ENCODE data around the gene WDR72. TPM values are rescaled to one million over a fixed set of nuclear protein-coding genes. Genes with fewer than 3 reads are reported as not detected.
A peak's percentile ranks its signal among the peaks of the same experiment; 100 is the strongest.
"Not testable (repeated sequence)": the region's sequence is repeated elsewhere in the genome, so short reads cannot be mapped to it uniquely, and the experiment has no call there.

The WDR72 gene
- total RNA-seq: 11.8 TPM

GRCh38 chr15:53759411-53759931, at the start of gene WDR72:
Gene WDR72, minus strand, starts transcription at chr15:53759663. Its CDS starts 26,514 bp downstream, at chr15:53733149.
- ATAC-seq: peak; percentile 98
- DNase-seq (ENCODE audit: low spot score): peak; percentile 62

GRCh38 chr15:53808058-53808706, 48.7 kb upstream of the WDR72 start:
- DNase-seq (ENCODE audit: low spot score): no peak
- ATAC-seq: peak; percentile 78

- no peak for ATAC-seq
- DNase-seq (ENCODE audit: low spot score): no peak
These were observed 48.0 kb upstream of the WDR72 start for GRCh38 chr15:53807501-53807900.

GRCh38 chr15:53802672-53803071, 43.2 kb upstream of the WDR72 start:
- no peak for DNase-seq (ENCODE audit: low spot score)
- ATAC-seq: no peak

- DNase-seq (ENCODE audit: low spot score) (no peak), ATAC-seq (no peak)
These were observed 32.1 kb upstream of the WDR72 start for GRCh38 chr15:53791581-53791980.

GRCh38 chr15:53789654-53790375, 30.4 kb upstream of the WDR72 start:
- no peak for ATAC-seq
- DNase-seq (ENCODE audit: low spot score): no peak

- DNase-seq (ENCODE audit: low spot score) (no peak), ATAC-seq (no peak)
These were observed 26.9 kb upstream of the WDR72 start for GRCh38 chr15:53786401-53786800.

GRCh38 chr15:53785241-53785640, 25.8 kb upstream of the WDR72 start:
- not testable (repeated sequence) for ATAC-seq; DNase-seq (ENCODE audit: low spot score)

GRCh38 chr15:53762916-53763315, 3.5 kb upstream of the WDR72 start:
- DNase-seq (ENCODE audit: low spot score) (no peak), ATAC-seq (no peak)

- DNase-seq (ENCODE audit: low spot score): no peak
- no peak for ATAC-seq
These were observed 1.1 kb downstream of the WDR72 start for GRCh38 chr15:53758412-53758811.

- ATAC-seq (no peak), DNase-seq (ENCODE audit: low spot score) (no peak)
These were observed 1.6 kb downstream of the WDR72 start for GRCh38 chr15:53757906-53758305.

GRCh38 chr15:53753813-53754212, 5.7 kb downstream of the WDR72 start:
- no peak for ATAC-seq

GRCh38 chr15:53752406-53752805, 7.1 kb downstream of the WDR72 start:
- DNase-seq (ENCODE audit: low spot score) (no peak), ATAC-seq (no peak)

More at GRCh38 chr15:53753813-53754212, 5.7 kb downstream of the WDR72 start:
- DNase-seq (ENCODE audit: low spot score): no peak

- no peak for ATAC-seq
- DNase-seq (ENCODE audit: low spot score): no peak
These were observed 11.9 kb downstream of the WDR72 start for GRCh38 chr15:53747501-53748068.

GRCh38 chr15:53746101-53746500, 13.4 kb downstream of the WDR72 start:
- no peak for DNase-seq (ENCODE audit: low spot score)
- no peak for ATAC-seq

- ATAC-seq: peak; percentile 90
- DNase-seq (ENCODE audit: low spot score): peak; percentile 62
These were observed 19.8 kb downstream of the WDR72 start for GRCh38 chr15:53739651-53740050.

- peak; percentile 53 for ATAC-seq
These were observed 20.3 kb downstream of the WDR72 start for GRCh38 chr15:53739187-53739586.

GRCh38 chr15:53721334-53722087, 38.0 kb downstream of the WDR72 start:
- ATAC-seq (peak; percentile 75), DNase-seq (ENCODE audit: low spot score) (no peak)

More at GRCh38 chr15:53739187-53739586, 20.3 kb downstream of the WDR72 start:
- no peak for DNase-seq (ENCODE audit: low spot score)

- ATAC-seq (peak; percentile 70), DNase-seq (ENCODE audit: low spot score) (no peak)
These were observed 42.3 kb downstream of the WDR72 start for GRCh38 chr15:53716909-53717876.

- DNase-seq (ENCODE audit: low spot score): no peak
- no peak for ATAC-seq
These were observed 46.2 kb downstream of the WDR72 start for GRCh38 chr15:53713218-53713617.

Measured in left lobe of liver (tissue), 2 donors.